ENCODE results near the gene RHEB. TPM values are rescaled to one million over a fixed set of nuclear protein-coding genes. Genes with fewer than 3 reads are reported as not detected.

RHEB gene
- total RNA-seq, 1 donor = 77.8 TPM

DNA sequence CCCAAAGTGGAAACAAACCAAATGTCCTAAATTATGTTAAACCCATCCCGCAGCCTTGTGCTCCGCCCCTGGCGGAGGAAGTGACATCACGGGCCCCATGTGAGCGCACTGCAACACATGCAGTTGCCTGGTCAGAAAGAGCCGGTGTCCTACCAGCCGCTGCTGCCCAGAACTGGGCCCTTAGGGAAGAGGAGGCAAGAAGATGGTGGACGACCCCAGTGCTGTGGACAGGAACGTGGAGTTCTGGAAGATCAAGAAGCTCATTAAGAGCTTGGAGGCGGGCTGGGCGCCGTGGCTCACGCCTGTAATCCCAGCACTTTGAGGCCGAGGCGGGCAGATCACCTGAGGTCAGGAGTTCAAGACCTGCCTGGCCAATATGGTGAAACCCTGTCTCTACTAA, 18.0 kb downstream of the RHEB start:
- Histone ChIP-seq H3K27ac (ENCODE audit: low read depth, low read length) (no peak overlapping the region), H3K9me3 (ENCODE audit: low read depth, low read length) (no peaks in the 10 kb centered on the region), H3K36me3 (ENCODE audit: insufficient read depth, low read length) (no peaks in the 10 kb centered on the region), H3K27me3 (ENCODE audit: insufficient read depth, low read length) (no peaks in the 10 kb centered on the region), H2AFZ (ENCODE audit: low read length) (no peak overlapping the region), H3K79me2 (ENCODE audit: insufficient read depth, low read length) (peaks cover 97% of the 10 kb centered on the region), H3K4me3 (ENCODE audit: insufficient read depth, low read length) (no peak overlapping the region), H3K4me1 (ENCODE audit: insufficient read depth, low read length) (peaks cover 15% of the 10 kb centered on the region), H4K20me1 (ENCODE audit: insufficient read depth, low read length) (peaks cover 58% of the 10 kb centered on the region), H3K4me2 (ENCODE audit: insufficient read depth, low read length) (no peak overlapping the region)
- DNase-seq (ENCODE audit: insufficient read length, low spot score, missing footprints) = no peak
- TF ChIP-seq, protein P1, sequence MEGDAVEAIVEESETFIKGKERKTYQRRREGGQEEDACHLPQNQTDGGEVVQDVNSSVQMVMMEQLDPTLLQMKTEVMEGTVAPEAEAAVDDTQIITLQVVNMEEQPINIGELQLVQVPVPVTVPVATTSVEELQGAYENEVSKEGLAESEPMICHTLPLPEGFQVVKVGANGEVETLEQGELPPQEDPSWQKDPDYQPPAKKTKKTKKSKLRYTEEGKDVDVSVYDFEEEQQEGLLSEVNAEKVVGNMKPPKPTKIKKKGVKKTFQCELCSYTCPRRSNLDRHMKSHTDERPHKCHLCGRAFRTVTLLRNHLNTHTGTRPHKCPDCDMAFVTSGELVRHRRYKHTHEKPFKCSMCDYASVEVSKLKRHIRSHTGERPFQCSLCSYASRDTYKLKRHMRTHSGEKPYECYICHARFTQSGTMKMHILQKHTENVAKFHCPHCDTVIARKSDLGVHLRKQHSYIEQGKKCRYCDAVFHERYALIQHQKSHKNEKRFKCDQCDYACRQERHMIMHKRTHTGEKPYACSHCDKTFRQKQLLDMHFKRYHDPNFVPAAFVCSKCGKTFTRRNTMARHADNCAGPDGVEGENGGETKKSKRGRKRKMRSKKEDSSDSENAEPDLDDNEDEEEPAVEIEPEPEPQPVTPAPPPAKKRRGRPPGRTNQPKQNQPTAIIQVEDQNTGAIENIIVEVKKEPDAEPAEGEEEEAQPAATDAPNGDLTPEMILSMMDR (IDR thresholded peaks at IDR 0.05; ENCODE audit: extremely low read depth, low read depth, low read length) = no peak

GRCh38 chr7:151498495-151498894, 21.2 kb downstream of the RHEB start:
- H3K9me3 ChIP-seq (ENCODE audit: low read depth, low read length) = no peaks in the 10 kb centered on the region
- TF ChIP-seq, protein P1 (IDR thresholded peaks at IDR 0.05; ENCODE audit: extremely low read depth, low read depth, low read length) = no peak
- no peak overlapping the region for H3K27ac ChIP-seq (ENCODE audit: low read depth, low read length)
- no peaks in the 10 kb centered on the region for H3K36me3 ChIP-seq (ENCODE audit: insufficient read depth, low read length)
- no peak for DNase-seq (ENCODE audit: insufficient read length, low spot score, missing footprints)
- H3K4me2 ChIP-seq (ENCODE audit: insufficient read depth, low read length) = no peak overlapping the region
- no peaks in the 10 kb centered on the region for H3K27me3 ChIP-seq (ENCODE audit: insufficient read depth, low read length)
- H3K79me2 ChIP-seq (ENCODE audit: insufficient read depth, low read length) = peaks cover 100% of the 10 kb centered on the region
- H3K4me3 ChIP-seq (ENCODE audit: insufficient read depth, low read length) = no peak overlapping the region
- peaks cover 45% of the 10 kb centered on the region for H4K20me1 ChIP-seq (ENCODE audit: insufficient read depth, low read length)
- H3K4me1 ChIP-seq (ENCODE audit: insufficient read depth, low read length) = peaks cover 27% of the 10 kb centered on the region
- H2AFZ ChIP-seq (ENCODE audit: low read length) = no peak overlapping the region

GRCh38 chr7:151497306-151497871, 22.3 kb downstream of the RHEB start:
- Histone ChIP-seq H3K4me1 (ENCODE audit: insufficient read depth, low read length) (peaks cover 23% of the 10 kb centered on the region), H4K20me1 (ENCODE audit: insufficient read depth, low read length) (peaks cover 36% of the 10 kb centered on the region), H3K27me3 (ENCODE audit: insufficient read depth, low read length) (no peaks in the 10 kb centered on the region), H2AFZ (ENCODE audit: low read length) (no peak overlapping the region), H3K4me3 (ENCODE audit: insufficient read depth, low read length) (no peak overlapping the region), H3K79me2 (ENCODE audit: insufficient read depth, low read length) (peaks cover 100% of the 10 kb centered on the region), H3K4me2 (ENCODE audit: insufficient read depth, low read length) (no peak overlapping the region), H3K36me3 (ENCODE audit: insufficient read depth, low read length) (no peaks in the 10 kb centered on the region), H3K27ac (ENCODE audit: low read depth, low read length) (no peak overlapping the region), H3K9me3 (ENCODE audit: low read depth, low read length) (no peaks in the 10 kb centered on the region)
- TF ChIP-seq, protein P1 (IDR thresholded peaks at IDR 0.05; ENCODE audit: extremely low read depth, low read depth, low read length) = no peak
- no peak for DNase-seq (ENCODE audit: insufficient read length, low spot score, missing footprints)

DNA sequence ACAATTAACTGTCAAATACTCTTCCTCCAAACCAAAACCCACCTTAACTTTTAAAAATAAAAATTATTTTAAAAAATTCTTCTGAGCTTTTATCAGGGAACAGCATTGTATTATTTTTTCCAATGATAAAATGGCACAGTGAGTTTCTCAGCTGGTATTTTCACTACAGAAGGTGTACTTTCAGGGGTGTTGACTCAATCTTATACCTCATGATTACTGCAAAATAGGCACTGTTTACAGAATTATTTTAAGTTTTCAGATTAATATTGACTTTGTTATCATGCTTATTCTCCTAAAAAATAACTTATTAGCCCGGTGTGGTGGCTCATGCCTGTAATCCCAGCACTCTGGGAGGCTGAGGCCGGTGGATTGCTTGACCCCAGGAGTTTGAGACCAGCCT, 24.3 kb downstream of the RHEB start:
- Histone ChIP-seq H3K9me3 (ENCODE audit: low read depth, low read length) (no peaks in the 10 kb centered on the region), H3K4me3 (ENCODE audit: insufficient read depth, low read length) (no peak overlapping the region), H2AFZ (ENCODE audit: low read length) (no peak overlapping the region), H3K79me2 (ENCODE audit: insufficient read depth, low read length) (peaks cover 100% of the 10 kb centered on the region), H3K4me2 (ENCODE audit: insufficient read depth, low read length) (no peak overlapping the region), H3K27ac (ENCODE audit: low read depth, low read length) (no peak overlapping the region), H3K27me3 (ENCODE audit: insufficient read depth, low read length) (no peaks in the 10 kb centered on the region), H3K36me3 (ENCODE audit: insufficient read depth, low read length) (peaks cover 4% of the 10 kb centered on the region), H4K20me1 (ENCODE audit: insufficient read depth, low read length) (peaks cover 36% of the 10 kb centered on the region), H3K4me1 (ENCODE audit: insufficient read depth, low read length) (peaks cover 33% of the 10 kb centered on the region)
- no peak for DNase-seq (ENCODE audit: insufficient read length, low spot score, missing footprints)
- TF ChIP-seq, protein P1 (IDR thresholded peaks at IDR 0.05; ENCODE audit: extremely low read depth, low read depth, low read length) = no peak

All from osteoblast (primary cell).